ENCODE results near the gene EFNA2. TPM values are rescaled to one million over a fixed set of nuclear protein-coding genes. Genes with fewer than 3 reads are reported as not detected.

EFNA2 gene
- total and polyA plus RNA-seq, 2 of the 8 experiments (the other 6 are each of a cell fraction or from before 2014, with no cell fraction given): 4.0 to 7.0 TPM

- TF ChIP-seq CHD7 (IDR thresholded peaks at IDR 0.05; ENCODE audit: insufficient replicate concordance, low read length) (no peak), SP2 (IDR thresholded peaks at IDR 0.05; ENCODE audit: low read length) (no peak), CHD1 (IDR thresholded peaks at IDR 0.05; ENCODE audit: low read depth, low read length) (no peak), PHF8 (conservative IDR thresholded peaks at IDR 0.05; ENCODE audit: low read depth, low read length) (no peak), BRCA1 (IDR thresholded peaks at IDR 0.05; ENCODE audit: low read depth, low read length) (no peak), EZH2 (IDR thresholded peaks at IDR 0.05; ENCODE audit: low read depth, low read length, severe bottlenecking) (no peak), USF2 (IDR thresholded peaks at IDR 0.05; ENCODE audit: low read length) (no peak), NANOG (IDR thresholded peaks at IDR 0.05; ENCODE audit: insufficient read depth, low read depth, low read length, poor library complexity, severe bottlenecking) (no peak)
Measured at GRCh38 chr19:1280636-1281568, 4.8 kb upstream of the EFNA2 start (continued).
